Transverse colon (tissue), 4 donors: Measurements from ENCODE around the gene CEMP1.

Experiments
- CTCF ChIP-seq, 5 experiments: fragments of 200-600 bp in 3 of 5; fragments of 450-650 bp in 2 of 5; sonication (generic) in 3 of 5; IDR thresholded peaks; 1 replicate in 2 of 5; 2 replicates in 3 of 5; pipeline ENCODE4 v1.5.1; 2016 to 2017; ENCODE audit warnings: antibody characterized with exemption in 5 of 5, inconsistent platforms in 3 of 5, mild to moderate bottlenecking in 2 of 5, moderate library complexity in 1 of 5
- POLR2A ChIP-seq: fragments of 450-650 bp; IDR thresholded peaks from one replicate; pipeline ENCODE4 v1.6.1; 2016; ENCODE audit warnings: antibody characterized with exemption, mild to moderate bottlenecking, moderate library complexity
- POLR2AphosphoS5 ChIP-seq, 3 donors: sonication (generic); formaldehyde crosslinking; IDR thresholded peaks; one replicate each; pipeline ENCODE4 v1.6.1; 2016; ENCODE audit warnings: antibody characterized with exemption in 3 of 3

DNA sequence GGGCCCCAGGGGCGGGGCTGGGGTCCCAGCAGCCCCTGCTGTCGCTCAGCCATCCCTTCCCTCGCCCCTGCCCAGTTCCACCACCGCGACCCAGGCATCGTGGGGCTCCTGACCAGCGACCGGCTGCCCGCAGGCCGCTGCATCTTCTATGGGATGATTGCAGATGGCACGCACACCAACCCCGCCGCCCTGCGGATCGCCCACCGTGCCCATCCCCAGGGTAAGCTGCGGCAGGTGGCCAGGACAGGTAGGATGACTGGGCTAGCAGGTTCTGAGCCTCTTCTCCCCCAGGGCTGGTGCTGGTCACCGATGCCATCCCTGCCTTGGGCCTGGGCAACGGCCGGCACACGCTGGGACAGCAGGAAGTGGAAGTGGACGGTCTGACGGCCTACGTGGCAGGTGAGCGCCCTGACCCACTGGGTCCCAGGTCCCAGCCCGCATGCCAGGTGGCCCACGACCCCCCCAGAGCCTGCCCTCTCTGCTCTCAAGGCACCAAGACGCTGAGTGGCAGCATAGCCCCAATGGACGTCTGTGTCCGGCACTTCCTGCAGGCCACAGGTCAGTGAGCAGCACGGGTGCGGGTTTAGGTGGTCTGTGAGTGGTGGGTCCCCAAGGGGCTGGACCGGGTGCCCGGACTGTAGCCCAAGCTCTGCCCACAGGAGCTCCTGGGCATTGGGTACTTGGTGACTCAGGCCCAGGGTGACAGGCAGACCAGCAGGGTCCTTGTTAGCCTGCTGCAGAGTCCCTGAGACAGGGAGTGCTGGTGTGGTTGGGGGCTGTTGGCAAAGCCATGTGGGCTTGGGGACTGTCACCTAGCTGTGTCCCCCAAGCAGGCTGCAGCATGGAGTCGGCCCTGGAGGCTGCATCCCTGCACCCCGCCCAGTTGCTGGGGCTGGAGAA lies 2.8 kb downstream of the CEMP1 start:
- no peak for TF ChIP-seq POLR2AphosphoS5 (IDR thresholded peaks at IDR 0.05)
- no peak for TF ChIP-seq CTCF (IDR thresholded peaks at IDR 0.05)
- no peak for TF ChIP-seq POLR2A
